PFSK-1 (cell line): Measurements from ENCODE around the gene PLOD2.

Experiments
- FOXP2 ChIP-seq: optimal IDR thresholded peaks from 2 replicates; pipeline ENCODE3; 2011; ENCODE audit warnings: borderline replicate concordance, control low read depth, inconsistent platforms; ENCODE audit not compliant: insufficient read depth; ENCODE audit errors: extremely low read length, extremely low read depth
- POLR2AphosphoS5 ChIP-seq: IDR thresholded peaks from 2 replicates; pipeline ENCODE4 v1.6.1; 2012; ENCODE audit warnings: low read depth, mild to moderate bottlenecking, control low read depth, low read length, moderate library complexity
- REST ChIP-seq, 2 experiments: IDR thresholded peaks; 2 replicates each; pipeline versions ENCODE4 v1.6.1 to v1.8.0; 2011 to 2012; ENCODE audit warnings: low read depth in 2 of 2, low read length in 2 of 2, control low read depth in 1 of 2, inconsistent platforms in 1 of 2, mild to moderate bottlenecking in 1 of 2, moderate library complexity in 1 of 2; ENCODE audit not compliant: insufficient read depth in 1 of 2
- SIN3A ChIP-seq: IDR thresholded peaks from 2 replicates; pipeline ENCODE4 v1.6.1; 2012; ENCODE audit warnings: mild to moderate bottlenecking, low read length, moderate library complexity, borderline replicate concordance; ENCODE audit not compliant: insufficient read depth
- TAF1 ChIP-seq: IDR thresholded peaks from 2 replicates; pipeline ENCODE4 v1.6.1; 2012; ENCODE audit warnings: low read length, control low read depth, borderline replicate concordance; ENCODE audit not compliant: insufficient read depth

The PLOD2 gene

GRCh38 chr3:146189519-146190173, 28.7 kb upstream of the PLOD2 start:
- TF ChIP-seq POLR2AphosphoS5 (no peak), FOXP2 (no peak), REST (IDR thresholded peaks at IDR 0.05; ENCODE audit: insufficient read depth in 1 of 2, low read depth in 2 of 2, low read length in 2 of 2) (no peak), TAF1 (no peak)

- TF ChIP-seq FOXP2 (no peak), TAF1 (no peak), REST (IDR thresholded peaks at IDR 0.05; ENCODE audit: insufficient read depth in 1 of 2, low read depth in 2 of 2, low read length in 2 of 2) (no peak), POLR2AphosphoS5 (no peak), SIN3A (no peak)
These were observed 26.5 kb upstream of the PLOD2 start for GRCh38 chr3:146187334-146187950.

GRCh38 chr3:146184241-146185015, 23.4 kb upstream of the PLOD2 start:
- no peak for TF ChIP-seq REST (IDR thresholded peaks at IDR 0.05; ENCODE audit: insufficient read depth in 1 of 2, low read depth in 2 of 2, low read length in 2 of 2)
- TF ChIP-seq TAF1: no peak
- no peak for TF ChIP-seq POLR2AphosphoS5
- TF ChIP-seq FOXP2: no peak
- TF ChIP-seq SIN3A: no peak

GRCh38 chr3:146181216-146181615, 20.2 kb upstream of the PLOD2 start:
- TF ChIP-seq TAF1 (no peak), POLR2AphosphoS5 (no peak), FOXP2 (no peak), REST (IDR thresholded peaks at IDR 0.05; ENCODE audit: insufficient read depth in 1 of 2, low read depth in 2 of 2, low read length in 2 of 2) (no peak), SIN3A (no peak)
